ENCODE measurements around the gene EXOC3L1. TPM values are rescaled to one million over a fixed set of nuclear protein-coding genes. Genes with fewer than 3 reads are reported as not detected.

Gene EXOC3L1
- polyA plus RNA-seq, 2 of the 4 experiments (the other 2 are of a cell fraction) = 0.06 TPM; not detected in 1

GRCh38 chr16:67173808-67174705 lies 15.9 kb downstream of the EXOC3L1 start (continued):
- TF ChIP-seq, protein P1, sequence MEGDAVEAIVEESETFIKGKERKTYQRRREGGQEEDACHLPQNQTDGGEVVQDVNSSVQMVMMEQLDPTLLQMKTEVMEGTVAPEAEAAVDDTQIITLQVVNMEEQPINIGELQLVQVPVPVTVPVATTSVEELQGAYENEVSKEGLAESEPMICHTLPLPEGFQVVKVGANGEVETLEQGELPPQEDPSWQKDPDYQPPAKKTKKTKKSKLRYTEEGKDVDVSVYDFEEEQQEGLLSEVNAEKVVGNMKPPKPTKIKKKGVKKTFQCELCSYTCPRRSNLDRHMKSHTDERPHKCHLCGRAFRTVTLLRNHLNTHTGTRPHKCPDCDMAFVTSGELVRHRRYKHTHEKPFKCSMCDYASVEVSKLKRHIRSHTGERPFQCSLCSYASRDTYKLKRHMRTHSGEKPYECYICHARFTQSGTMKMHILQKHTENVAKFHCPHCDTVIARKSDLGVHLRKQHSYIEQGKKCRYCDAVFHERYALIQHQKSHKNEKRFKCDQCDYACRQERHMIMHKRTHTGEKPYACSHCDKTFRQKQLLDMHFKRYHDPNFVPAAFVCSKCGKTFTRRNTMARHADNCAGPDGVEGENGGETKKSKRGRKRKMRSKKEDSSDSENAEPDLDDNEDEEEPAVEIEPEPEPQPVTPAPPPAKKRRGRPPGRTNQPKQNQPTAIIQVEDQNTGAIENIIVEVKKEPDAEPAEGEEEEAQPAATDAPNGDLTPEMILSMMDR (IDR thresholded peaks at IDR 0.05) = peak; percentile 26; the same call in 1 of the 3 replicates
- no peak for TF ChIP-seq MAFK (IDR thresholded peaks at IDR 0.05; ENCODE audit: partially characterized antibody)

DNA sequence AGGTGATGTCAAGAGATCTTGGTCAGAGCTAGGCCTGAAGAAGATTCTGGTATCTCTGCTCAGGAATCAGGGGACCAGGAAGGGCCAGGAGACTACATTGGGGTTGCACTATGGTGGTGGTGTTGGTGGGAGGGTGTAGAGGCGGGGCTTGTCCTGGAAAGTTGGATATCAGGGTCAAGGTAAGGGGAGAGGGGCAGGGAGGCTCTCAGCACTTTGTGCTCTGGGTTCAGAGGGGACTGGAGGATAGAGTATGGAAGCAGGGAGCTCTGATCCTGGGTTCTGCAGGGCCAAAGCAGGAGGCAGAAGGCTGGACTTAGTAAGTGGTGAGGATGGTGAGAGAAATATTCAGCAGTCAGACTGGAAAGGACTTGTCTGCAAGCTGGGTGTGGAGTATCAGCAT lies 16.6 kb downstream of the EXOC3L1 start:
- no peak for TF ChIP-seq MYC (IDR thresholded peaks at IDR 0.05; ENCODE audit: borderline replicate concordance, low read length)
- no peak for TF ChIP-seq ESRRA (IDR thresholded peaks at IDR 0.05; ENCODE audit: borderline replicate concordance, low read length)
- no peak for TF ChIP-seq NPAS2 (CRISPR knock-in tag; IDR thresholded peaks at IDR 0.05; ENCODE audit: borderline replicate concordance)
- TF ChIP-seq FOXS1 (CRISPR knock-in tag; IDR thresholded peaks at IDR 0.05) = no peak
- TF ChIP-seq, protein P2, sequence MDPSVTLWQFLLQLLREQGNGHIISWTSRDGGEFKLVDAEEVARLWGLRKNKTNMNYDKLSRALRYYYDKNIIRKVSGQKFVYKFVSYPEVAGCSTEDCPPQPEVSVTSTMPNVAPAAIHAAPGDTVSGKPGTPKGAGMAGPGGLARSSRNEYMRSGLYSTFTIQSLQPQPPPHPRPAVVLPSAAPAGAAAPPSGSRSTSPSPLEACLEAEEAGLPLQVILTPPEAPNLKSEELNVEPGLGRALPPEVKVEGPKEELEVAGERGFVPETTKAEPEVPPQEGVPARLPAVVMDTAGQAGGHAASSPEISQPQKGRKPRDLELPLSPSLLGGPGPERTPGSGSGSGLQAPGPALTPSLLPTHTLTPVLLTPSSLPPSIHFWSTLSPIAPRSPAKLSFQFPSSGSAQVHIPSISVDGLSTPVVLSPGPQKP (IDR thresholded peaks at IDR 0.05; ENCODE audit: low read depth, low read length) = no peak
- TF ChIP-seq RNF2 (IDR thresholded peaks at IDR 0.05; ENCODE audit: borderline replicate concordance, low read depth) = no peak
- no peak for TF ChIP-seq POLR2AphosphoS2 (conservative IDR thresholded peaks at IDR 0.05; ENCODE audit: low read length)
- no peak for TF ChIP-seq HOXB13 (CRISPR knock-in tag; IDR thresholded peaks at IDR 0.05; ENCODE audit: low read depth)
- no peak for TF ChIP-seq SREBF2 (IDR thresholded peaks at IDR 0.05)
- TF ChIP-seq FOSL2 (IDR thresholded peaks at IDR 0.05) = no peak
- no peak for TF ChIP-seq FOSL2 (CRISPR knock-in tag; IDR thresholded peaks at IDR 0.05)
- Histone ChIP-seq H3K4me1 (peaks cover 41% of the 10 kb centered on the region), H3K4me3 (peak overlapping the region; percentile 50), H3K9me3 (no peaks in the 10 kb centered on the region), H3K4me2 (peak overlapping the region; percentile 88), H3K27ac (peak overlapping the region; percentile 84 to 87)
- FAIRE-seq = no peak
- CTCF ChIA-PET = interaction anchor here (0.6 to 20.5 kb wide), 10 partner anchors 12 to 308 kb away, joined by 3 to 314 read pairs (median 4); partner anchors contain the start of genes ATP6V0D1, B3GNT9, EXOC3L1 and FBXL8
- 0 out of 6 replicates have a peak, but pooled peaks of 1 of the 2 experiments have one; percentile 0 for ATAC-seq
- 33% methylated on average over 1 of the region's 1 CpG for WGBS (ENCODE audit: missing lambda C conversion rate)
- no peak for DNase-seq (ENCODE audit: low read depth in 1 of 2, low spot score in 1 of 2)
- POLR2A ChIA-PET = interaction anchor here (0.5 to 1.2 kb wide), 5 partner anchors 13 to 281 kb away, joined by 3 to 6 read pairs (median 3); partner anchors contain the start of gene CBFB

GRCh38 chr16:67170949-67171649 lies 18.8 kb downstream of the EXOC3L1 start:
- peak overlapping the region; percentile 97 to 99 for H3K27ac ChIP-seq
- H3K4me2 ChIP-seq = peak overlapping the region; percentile 99
- DNase-seq (ENCODE audit: low read depth in 1 of 2, low spot score in 1 of 2) (peak; percentile 41 to 51), ATAC-seq (peak; percentile 8 to 27), FAIRE-seq (no peak)
- ChIA-PET CTCF (interaction anchor here (0.9 to 20.5 kb wide), 6 partner anchors 15 to 217 kb away, joined by 3 to 314 read pairs (median 6); partner anchors contain the start of genes B3GNT9, EXOC3L1, FBXL8 and MATCAP1), POLR2A (interaction anchor here (1.0 to 2.9 kb wide), 7 partner anchors 10 to 210 kb away, joined by 3 to 46 read pairs (median 4); partner anchors contain the start of genes B3GNT9, CES3, FBXL8 and FHOD1)
- peaks cover 41% of the 10 kb centered on the region for H3K4me1 ChIP-seq
- WGBS (ENCODE audit: missing lambda C conversion rate) = 36% methylated on average over 14 of the region's 14 CpGs
- peak overlapping the region; percentile 51 for H3K4me3 ChIP-seq
- no peak for TF ChIP-seq FOXS1 (CRISPR knock-in tag; IDR thresholded peaks at IDR 0.05)
- TF ChIP-seq, protein P3, sequence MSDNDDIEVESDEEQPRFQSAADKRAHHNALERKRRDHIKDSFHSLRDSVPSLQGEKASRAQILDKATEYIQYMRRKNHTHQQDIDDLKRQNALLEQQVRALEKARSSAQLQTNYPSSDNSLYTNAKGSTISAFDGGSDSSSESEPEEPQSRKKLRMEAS (IDR thresholded peaks at IDR 0.05) = peak; percentile 8; the same call in 1 of the 2 replicates
- H3K9me3 ChIP-seq = no peaks in the 10 kb centered on the region

All from A549 (cell line).